CD8-positive, alpha-beta memory T cell (primary cell): Measurements from ENCODE around the gene RBMS1. TPM values are rescaled to one million over a fixed set of nuclear protein-coding genes. Genes with fewer than 3 reads are reported as not detected.

Source experiments
- CTCF ChIA-PET: fragments of 350-600 bp; sonication (Branson Sonifier 250); formaldehyde crosslinking; loops from one replicate; lab custom pipeline; 2021; ENCODE audit warnings: antibody characterized with exemption; lab: Charles Lee
- POLR2A ChIA-PET: fragments of 350-600 bp; sonication (Branson Sonifier 250); formaldehyde crosslinking; loops from one replicate; lab custom pipeline; 2021; ENCODE audit warnings: antibody characterized with exemption; lab: Charles Lee
- DNase-seq, 5 donors: peaks; one replicate each; pipeline versions ENCODE4 v3.0.0 to v3.0.0-alpha.2; 2020 to 2022; ENCODE audit warnings: mixed read lengths in 1 of 5
- H3K27ac ChIP-seq: one replicate; pipeline ENCODE4 v1.7.0; 2013; ENCODE audit warnings: low read depth, mild to moderate bottlenecking, low read length, moderate library complexity
- H3K27me3 ChIP-seq: 2 replicates; pipeline ENCODE4 v1.7.0; 2013; ENCODE audit warnings: low read length, mild to moderate bottlenecking; ENCODE audit not compliant: insufficient read depth, poor library complexity, severe bottlenecking
- H3K36me3 ChIP-seq: 2 replicates; pipeline ENCODE4 v1.7.0; 2013; ENCODE audit warnings: mild to moderate bottlenecking, low read length, moderate library complexity; ENCODE audit not compliant: insufficient read depth
- H3K4me1 ChIP-seq: 2 replicates; pipeline ENCODE4 v1.7.0; 2013; ENCODE audit warnings: mild to moderate bottlenecking, low read length, moderate library complexity; ENCODE audit not compliant: insufficient read depth
- H3K4me3 ChIP-seq: 2 replicates; pipeline ENCODE4 v1.7.0; 2013; ENCODE audit warnings: mild to moderate bottlenecking, low read length
- H3K9me3 ChIP-seq: 2 replicates; pipeline ENCODE4 v1.7.0; 2013; ENCODE audit warnings: mild to moderate bottlenecking, low read length
- H3K27ac Mint-ChIP-seq, 8 donors: one replicate each; pipeline ENCODE4 v1.8.0; 2020 to 2021; ENCODE audit warnings: mixed read lengths in 8 of 8, mild to moderate bottlenecking in 6 of 8, inconsistent platforms in 3 of 8, moderate library complexity in 3 of 8
- H3K27me3 Mint-ChIP-seq, 2 donors: one replicate each; pipeline ENCODE4 v1.8.0; 2020 to 2021; ENCODE audit warnings: mixed read lengths in 2 of 2, mild to moderate bottlenecking in 1 of 2, moderate library complexity in 1 of 2
- H3K36me3 Mint-ChIP-seq, 3 donors: one replicate each; pipeline ENCODE4 v1.8.0; 2020 to 2021; ENCODE audit warnings: mixed read lengths in 3 of 3, inconsistent platforms in 1 of 3, mild to moderate bottlenecking in 1 of 3
- H3K4me1 Mint-ChIP-seq, 3 donors: one replicate each; pipeline ENCODE4 v1.8.0; 2020 to 2021; ENCODE audit warnings: mixed read lengths in 3 of 3, inconsistent platforms in 1 of 3, mild to moderate bottlenecking in 1 of 3
- H3K4me3 Mint-ChIP-seq, 7 donors: one replicate each; pipeline ENCODE4 v1.8.0; 2020 to 2021; ENCODE audit warnings: mixed read lengths in 7 of 7, mild to moderate bottlenecking in 6 of 7, moderate library complexity in 4 of 7, inconsistent platforms in 2 of 7
- H3K9me3 Mint-ChIP-seq, 5 donors: one replicate each; pipeline ENCODE4 v1.8.0; 2020 to 2022; ENCODE audit warnings: mixed read lengths in 5 of 5, mild to moderate bottlenecking in 3 of 5, moderate library complexity in 2 of 5, inconsistent platforms in 1 of 5
- polyA plus RNA-seq: library from polyadenylated mRNA; unstranded; fragments of 300-500 nt; fragmentation: Illumina TruSeq; gene quantifications from one replicate; pipeline ENCODE4 v1.2.3, GENCODE V29; 2021
- total RNA-seq, 2 experiments: library from RNA; stranded (reverse); gene quantifications; one replicate each; pipeline ENCODE4 v1.2.3, GENCODE V29; 2021

Gene RBMS1
- total and polyA plus RNA-seq, 3 experiments from 2014 or later: 48.8 to 130 (median 50.3) TPM

GRCh38 chr2:160353166-160353565 is 140.4 kb downstream of the RBMS1 start:
- peak in 4 of 5 donors; percentile 11 to 52 (median 21) for DNase-seq
- no peak overlapping the region for H3K27ac ChIP-seq
- ChIA-PET POLR2A (no interaction called here), CTCF (interaction anchor here (0.7 to 2.2 kb wide), 15 partner anchors 9 to 711 kb away, joined by 3 to 7 read pairs (median 3); no protein-coding TSS in a partner anchor)
- H3K4me1 Mint-ChIP-seq: peaks cover 71 to 87% (median 84%) of the 10 kb centered on the region in 3 donors
- H3K9me3 Mint-ChIP-seq: peaks cover 0 to 13% (median 0%) of the 10 kb centered on the region in 5 donors
- no peaks in the 10 kb centered on the region for H3K36me3 ChIP-seq
- H3K9me3 ChIP-seq: no peaks in the 10 kb centered on the region
- no peak overlapping the region for H3K4me3 Mint-ChIP-seq
- H3K36me3 Mint-ChIP-seq: peaks cover 9 to 45% (median 20%) of the 10 kb centered on the region in 3 donors
- no peaks in the 10 kb centered on the region for H3K27me3 ChIP-seq
- peaks cover 35% of the 10 kb centered on the region for H3K4me1 ChIP-seq
- no peaks in the 10 kb centered on the region for H3K27me3 Mint-ChIP-seq
- no peak overlapping the region for H3K4me3 ChIP-seq
- H3K27ac Mint-ChIP-seq: peak overlapping the region in 3 of 8 donors; percentile 22 to 68 (median 50)

GRCh38 chr2:160352500-160352899 is 141.1 kb downstream of the RBMS1 start:
- POLR2A ChIA-PET: interaction anchor here (1.1 kb wide), 1 partner anchor 19 kb away, joined by 3 read pairs; no protein-coding TSS in a partner anchor

GRCh38 chr2:160351956-160352355 is 141.7 kb downstream of the RBMS1 start:
- Histone ChIP-seq H3K4me3 (no peak overlapping the region), H3K9me3 (no peaks in the 10 kb centered on the region), H3K27ac (no peak overlapping the region), H3K36me3 (no peaks in the 10 kb centered on the region), H3K4me1 (peaks cover 42% of the 10 kb centered on the region), H3K27me3 (no peaks in the 10 kb centered on the region)
- no peaks in the 10 kb centered on the region for H3K27me3 Mint-ChIP-seq
- no peak overlapping the region for H3K4me3 Mint-ChIP-seq
- ChIA-PET CTCF (interaction anchor here (1.6 kb wide), 1 partner anchor 641 kb away, joined by 5 read pairs; no protein-coding TSS in a partner anchor), POLR2A (interaction anchor here (1.1 kb wide), 1 partner anchor 19 kb away, joined by 3 read pairs; no protein-coding TSS in a partner anchor)
- peaks cover 9 to 34% (median 14%) of the 10 kb centered on the region in 3 donors for H3K36me3 Mint-ChIP-seq
- peaks cover 0 to 7% (median 0%) of the 10 kb centered on the region in 5 donors for H3K9me3 Mint-ChIP-seq
- peaks cover 73 to 87% (median 84%) of the 10 kb centered on the region in 3 donors for H3K4me1 Mint-ChIP-seq
- peak overlapping the region in 1 of 8 donors; percentile 85 for H3K27ac Mint-ChIP-seq
- DNase-seq: no peak

More at GRCh38 chr2:160352500-160352899, 141.1 kb downstream of the RBMS1 start:
- Histone ChIP-seq H3K36me3 (no peaks in the 10 kb centered on the region), H3K27ac (no peak overlapping the region), H3K4me1 (peaks cover 37% of the 10 kb centered on the region), H3K9me3 (no peaks in the 10 kb centered on the region), H3K27me3 (no peaks in the 10 kb centered on the region), H3K4me3 (no peak overlapping the region)
- H3K4me1 Mint-ChIP-seq: peaks cover 71 to 87% (median 84%) of the 10 kb centered on the region in 3 donors
- H3K36me3 Mint-ChIP-seq: peaks cover 9 to 38% (median 15%) of the 10 kb centered on the region in 3 donors
- CTCF ChIA-PET: interaction anchor here (0.7 to 2.2 kb wide), 8 partner anchors 10 to 642 kb away, joined by 3 to 7 read pairs (median 4); no protein-coding TSS in a partner anchor
- no peaks in the 10 kb centered on the region for H3K27me3 Mint-ChIP-seq
- peak overlapping the region in 1 of 8 donors; percentile 11 for H3K27ac Mint-ChIP-seq
- H3K9me3 Mint-ChIP-seq: peaks cover 0 to 12% (median 0%) of the 10 kb centered on the region in 5 donors
- no peak for DNase-seq
- no peak overlapping the region for H3K4me3 Mint-ChIP-seq

GRCh38 chr2:160349306-160349705 is 144.3 kb downstream of the RBMS1 start:
- peaks cover 0 to 24% (median 6%) of the 10 kb centered on the region in 3 donors for H3K36me3 Mint-ChIP-seq
- H3K27ac Mint-ChIP-seq: peak overlapping the region in 3 of 8 donors; percentile 23 to 81 (median 51)
- H3K4me1 ChIP-seq: peaks cover 47% of the 10 kb centered on the region
- no peaks in the 10 kb centered on the region for H3K9me3 Mint-ChIP-seq
- H3K4me3 Mint-ChIP-seq: no peak overlapping the region
- CTCF ChIA-PET: interaction anchor here (1.2 to 1.6 kb wide), 2 partner anchors 25 to 645 kb away, joined by 3 read pairs; no protein-coding TSS in a partner anchor
- POLR2A ChIA-PET: no interaction called here
- no peaks in the 10 kb centered on the region for H3K9me3 ChIP-seq
- H3K36me3 ChIP-seq: no peaks in the 10 kb centered on the region
- H3K4me1 Mint-ChIP-seq: peaks cover 71 to 87% (median 79%) of the 10 kb centered on the region in 3 donors
- no peak for DNase-seq
- no peaks in the 10 kb centered on the region for H3K27me3 Mint-ChIP-seq
- H3K27ac ChIP-seq: no peak overlapping the region
- no peak overlapping the region for H3K4me3 ChIP-seq
- H3K27me3 ChIP-seq: no peaks in the 10 kb centered on the region

DNA sequence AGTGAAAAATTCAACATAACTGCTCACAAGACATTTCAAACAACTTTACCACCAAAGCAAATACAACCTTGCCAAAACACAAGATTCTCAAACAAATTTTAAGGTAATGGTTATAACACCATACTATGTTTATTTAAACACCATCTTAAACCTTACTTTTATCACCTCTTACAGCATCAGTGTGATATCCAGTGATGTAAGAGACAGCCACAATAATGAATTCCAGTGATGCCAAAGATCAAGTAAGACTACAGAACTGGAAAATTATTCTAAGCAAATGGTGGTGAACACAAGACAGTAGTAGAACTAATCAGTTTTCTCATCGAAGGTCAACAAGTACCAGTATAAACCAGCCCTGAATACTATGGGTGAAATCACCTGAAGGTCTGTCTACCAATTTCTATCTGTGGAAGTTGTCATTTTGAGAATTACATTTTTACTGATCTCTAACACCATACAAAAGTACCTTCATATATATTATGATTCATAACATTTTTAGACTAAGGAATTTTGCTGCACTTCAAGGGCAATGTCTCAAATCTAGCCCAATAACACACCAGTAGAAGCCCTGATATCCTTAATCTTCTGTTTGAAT is 146.2 kb downstream of the RBMS1 start:
- no peak for DNase-seq
- H3K9me3 Mint-ChIP-seq: no peaks in the 10 kb centered on the region
- H3K4me3 ChIP-seq: no peak overlapping the region
- POLR2A ChIA-PET: no interaction called here
- peak overlapping the region in 6 of 8 donors; percentile 2 to 71 (median 37) for H3K27ac Mint-ChIP-seq
- H3K36me3 Mint-ChIP-seq: peaks cover 0 to 24% (median 6%) of the 10 kb centered on the region in 3 donors
- no peaks in the 10 kb centered on the region for H3K9me3 ChIP-seq
- H3K4me1 Mint-ChIP-seq: peaks cover 74 to 88% (median 80%) of the 10 kb centered on the region in 3 donors
- no peak overlapping the region for H3K4me3 Mint-ChIP-seq
- H3K27me3 Mint-ChIP-seq: no peaks in the 10 kb centered on the region
- H3K4me1 ChIP-seq: peaks cover 40% of the 10 kb centered on the region
- H3K27me3 ChIP-seq: no peaks in the 10 kb centered on the region
- CTCF ChIA-PET: no interaction called here
- H3K36me3 ChIP-seq: no peaks in the 10 kb centered on the region
- H3K27ac ChIP-seq: no peak overlapping the region

DNA sequence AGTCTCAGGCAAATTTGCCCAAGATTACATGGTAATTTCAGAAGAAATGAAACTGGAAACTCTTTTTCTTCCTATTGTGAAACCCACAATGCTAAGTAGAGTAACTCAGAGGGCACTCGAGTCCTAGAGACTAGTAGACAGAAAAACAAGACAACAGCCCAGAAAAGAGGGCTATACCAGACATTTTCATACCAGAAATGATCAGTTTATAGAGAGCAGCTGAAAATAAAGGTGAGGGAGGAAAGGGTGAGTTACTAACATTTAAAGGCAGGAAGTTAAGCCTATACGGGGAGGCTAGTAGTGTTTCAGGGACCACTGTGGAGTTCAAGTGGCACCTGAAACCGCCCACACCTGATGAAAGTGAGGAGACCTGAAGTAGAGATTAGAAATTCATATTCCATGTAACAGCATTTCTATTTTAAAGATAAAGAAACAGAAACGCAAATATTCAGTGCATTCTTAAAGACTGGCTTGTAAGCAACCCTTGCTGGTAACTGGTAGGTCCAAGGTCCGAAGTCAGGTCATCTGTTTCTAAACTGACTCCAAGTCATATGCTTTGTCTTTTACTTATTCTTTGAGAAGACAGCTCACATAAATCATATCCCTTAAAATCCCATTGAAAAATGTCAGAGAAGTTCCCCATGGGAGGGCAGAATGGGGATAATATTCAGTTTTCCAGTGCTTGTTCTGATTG is 148.4 kb downstream of the RBMS1 start:
- POLR2A ChIA-PET: no interaction called here
- DNase-seq: no peak
- peaks cover 82 to 92% (median 88%) of the 10 kb centered on the region in 3 donors for H3K4me1 Mint-ChIP-seq

GRCh38 chr2:160343404-160343803 is 150.2 kb downstream of the RBMS1 start:
- H3K36me3 ChIP-seq: no peaks in the 10 kb centered on the region
- H3K27me3 ChIP-seq: no peaks in the 10 kb centered on the region
- H3K27ac ChIP-seq: no peak overlapping the region
- H3K9me3 ChIP-seq: no peaks in the 10 kb centered on the region
- ChIA-PET POLR2A (no interaction called here), CTCF (no interaction called here)
- Mint-ChIP-seq H3K36me3 (peaks cover 0 to 9% (median 4%) of the 10 kb centered on the region in 3 donors), H3K4me3 (no peak overlapping the region), H3K27ac (peak overlapping the region in 1 of 8 donors; percentile 37), H3K4me1 (peaks cover 85 to 94% (median 90%) of the 10 kb centered on the region in 3 donors), H3K27me3 (no peaks in the 10 kb centered on the region), H3K9me3 (no peaks in the 10 kb centered on the region)
- no peak overlapping the region for H3K4me3 ChIP-seq
- no peak for DNase-seq
- H3K4me1 ChIP-seq: peaks cover 36% of the 10 kb centered on the region

More for the DNA sequence above, 148.4 kb downstream of the RBMS1 start:
- H3K27me3 Mint-ChIP-seq: no peaks in the 10 kb centered on the region
- no peak overlapping the region for H3K27ac ChIP-seq
- peaks cover 0 to 19% (median 7%) of the 10 kb centered on the region in 3 donors for H3K36me3 Mint-ChIP-seq
- H3K9me3 Mint-ChIP-seq: no peaks in the 10 kb centered on the region
- H3K36me3 ChIP-seq: no peaks in the 10 kb centered on the region
- H3K27ac Mint-ChIP-seq: peak overlapping the region in 7 of 8 donors; percentile 2 to 73 (median 55)
- CTCF ChIA-PET: no interaction called here
- H3K4me1 ChIP-seq: peaks cover 45% of the 10 kb centered on the region
- peak overlapping the region in 4 of 7 donors; percentile 46 to 57 (median 48) for H3K4me3 Mint-ChIP-seq
- no peak overlapping the region for H3K4me3 ChIP-seq
- no peaks in the 10 kb centered on the region for H3K9me3 ChIP-seq
- no peaks in the 10 kb centered on the region for H3K27me3 ChIP-seq
